Activated CD8-positive, alpha-beta T cell treated with anti-CD3 and anti-CD28 coated beads for 36 hours (primary cell): ENCODE results near the gene CDH23. TPM values are rescaled to one million over a fixed set of nuclear protein-coding genes. Genes with fewer than 3 reads are reported as not detected.

Source experiments
- ATAC-seq: fragments of 200-7000 bp; cut with Tn5 transposase; one replicate; pipeline ENCODE4 v1.10.0; 2021; ENCODE audit warnings: mild to moderate bottlenecking, moderate library complexity
- CTCF ChIA-PET: fragments of 350-600 bp; sonication (Branson Sonifier 250); formaldehyde crosslinking; loops from one replicate; lab custom pipeline; 2021; ENCODE audit warnings: antibody characterized with exemption; lab: Charles Lee
- POLR2A ChIA-PET: fragments of 350-600 bp; sonication (Branson Sonifier 250); formaldehyde crosslinking; loops from one replicate; lab custom pipeline; 2021; ENCODE audit warnings: antibody characterized with exemption; lab: Charles Lee
- DNase-seq: peaks from one replicate; pipeline ENCODE4 v3.0.0-alpha.2; 2020
- H3K27ac Mint-ChIP-seq: one replicate; pipeline ENCODE4 v1.8.0; 2021; ENCODE audit warnings: mild to moderate bottlenecking, mixed read lengths
- H3K27me3 Mint-ChIP-seq: one replicate; pipeline ENCODE4 v1.8.0; 2021; ENCODE audit warnings: mixed read lengths
- H3K36me3 Mint-ChIP-seq: one replicate; pipeline ENCODE4 v1.8.0; 2021; ENCODE audit warnings: low read depth, mixed read lengths
- H3K4me1 Mint-ChIP-seq: one replicate; pipeline ENCODE4 v1.8.0; 2021; ENCODE audit warnings: low read depth, mixed read lengths
- H3K4me3 Mint-ChIP-seq: one replicate; pipeline ENCODE4 v1.8.0; 2021; ENCODE audit warnings: mild to moderate bottlenecking, moderate library complexity, mixed read lengths
- H3K9me3 Mint-ChIP-seq: one replicate; pipeline ENCODE4 v1.8.0; 2021; ENCODE audit warnings: mixed read lengths
- intact Hi-C: fragments of 100-400 bp; cut with micrococcal nuclease; formaldehyde crosslinking; loops from one replicate; pipeline ENCODE4 v1.10.0; 2022
- total RNA-seq, 2 experiments: library from RNA; stranded (reverse); gene quantifications; one replicate each; pipeline ENCODE4 v1.2.3, GENCODE V29; 2021
- TF ChIP-seq, protein P1 (sequence below): fragments of 200-600 bp; IDR thresholded peaks from one replicate; pipeline ENCODE4 v1.8.0; 2022; ENCODE audit warnings: antibody characterized with exemption, mild to moderate bottlenecking

CDH23 gene
- total RNA-seq, 2 experiments from 2014 or later, result 2.4 to 2.7 TPM

GRCh38 chr10:71627230-71627939, 230.7 kb downstream of the CDH23 start:
- TF ChIP-seq, protein P1, sequence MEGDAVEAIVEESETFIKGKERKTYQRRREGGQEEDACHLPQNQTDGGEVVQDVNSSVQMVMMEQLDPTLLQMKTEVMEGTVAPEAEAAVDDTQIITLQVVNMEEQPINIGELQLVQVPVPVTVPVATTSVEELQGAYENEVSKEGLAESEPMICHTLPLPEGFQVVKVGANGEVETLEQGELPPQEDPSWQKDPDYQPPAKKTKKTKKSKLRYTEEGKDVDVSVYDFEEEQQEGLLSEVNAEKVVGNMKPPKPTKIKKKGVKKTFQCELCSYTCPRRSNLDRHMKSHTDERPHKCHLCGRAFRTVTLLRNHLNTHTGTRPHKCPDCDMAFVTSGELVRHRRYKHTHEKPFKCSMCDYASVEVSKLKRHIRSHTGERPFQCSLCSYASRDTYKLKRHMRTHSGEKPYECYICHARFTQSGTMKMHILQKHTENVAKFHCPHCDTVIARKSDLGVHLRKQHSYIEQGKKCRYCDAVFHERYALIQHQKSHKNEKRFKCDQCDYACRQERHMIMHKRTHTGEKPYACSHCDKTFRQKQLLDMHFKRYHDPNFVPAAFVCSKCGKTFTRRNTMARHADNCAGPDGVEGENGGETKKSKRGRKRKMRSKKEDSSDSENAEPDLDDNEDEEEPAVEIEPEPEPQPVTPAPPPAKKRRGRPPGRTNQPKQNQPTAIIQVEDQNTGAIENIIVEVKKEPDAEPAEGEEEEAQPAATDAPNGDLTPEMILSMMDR, result no peak
- POLR2A ChIA-PET, result no interaction called here
- Mint-ChIP-seq H3K27ac (no peak overlapping the region), H3K4me3 (no peak overlapping the region), H3K4me1 (no peaks in the 10 kb centered on the region), H3K27me3 (no peaks in the 10 kb centered on the region), H3K9me3 (no peaks in the 10 kb centered on the region), H3K36me3 (no peaks in the 10 kb centered on the region)
- CTCF ChIA-PET, result interaction anchor here (0.9 kb wide), 1 partner anchor 18 kb away, joined by 5 read pairs; no protein-coding TSS in a partner anchor
- intact Hi-C loops, result no loop called here
- DNase-seq (no peak), ATAC-seq (no peak)

- H3K27me3 Mint-ChIP-seq, result no peaks in the 10 kb centered on the region
- ATAC-seq (no peak), DNase-seq (no peak)
- H3K4me1 Mint-ChIP-seq, result no peaks in the 10 kb centered on the region
- ChIA-PET POLR2A (no interaction called here), CTCF (no interaction called here)
- intact Hi-C loops, result no loop called here
- no peaks in the 10 kb centered on the region for H3K9me3 Mint-ChIP-seq
- no peak overlapping the region for H3K27ac Mint-ChIP-seq
- TF ChIP-seq, protein P1, result no peak
- no peak overlapping the region for H3K4me3 Mint-ChIP-seq
- no peaks in the 10 kb centered on the region for H3K36me3 Mint-ChIP-seq
These were observed 231.2 kb downstream of the CDH23 start for GRCh38 chr10:71627956-71628355.

GRCh38 chr10:71629131-71629530, 232.4 kb downstream of the CDH23 start:
- H3K27me3 Mint-ChIP-seq, result no peaks in the 10 kb centered on the region
- H3K36me3 Mint-ChIP-seq, result no peaks in the 10 kb centered on the region
- DNase-seq (no peak), ATAC-seq (no peak)
- H3K4me3 Mint-ChIP-seq, result no peak overlapping the region
- ChIA-PET CTCF (no interaction called here), POLR2A (no interaction called here)
- H3K4me1 Mint-ChIP-seq, result no peaks in the 10 kb centered on the region
- H3K9me3 Mint-ChIP-seq, result no peaks in the 10 kb centered on the region
- H3K27ac Mint-ChIP-seq, result no peak overlapping the region
- intact Hi-C loops, result no loop called here
- TF ChIP-seq, protein P1, result no peak

GRCh38 chr10:71630168-71630567, 233.4 kb downstream of the CDH23 start:
- Mint-ChIP-seq H3K9me3 (no peaks in the 10 kb centered on the region), H3K36me3 (no peaks in the 10 kb centered on the region), H3K4me1 (no peaks in the 10 kb centered on the region), H3K27ac (no peak overlapping the region), H3K4me3 (no peak overlapping the region), H3K27me3 (no peaks in the 10 kb centered on the region)
- ATAC-seq (no peak), DNase-seq (no peak)
- POLR2A ChIA-PET, result no interaction called here
- CTCF ChIA-PET, result no interaction called here
- intact Hi-C loops, result no loop called here
- TF ChIP-seq, protein P1, result no peak

DNA sequence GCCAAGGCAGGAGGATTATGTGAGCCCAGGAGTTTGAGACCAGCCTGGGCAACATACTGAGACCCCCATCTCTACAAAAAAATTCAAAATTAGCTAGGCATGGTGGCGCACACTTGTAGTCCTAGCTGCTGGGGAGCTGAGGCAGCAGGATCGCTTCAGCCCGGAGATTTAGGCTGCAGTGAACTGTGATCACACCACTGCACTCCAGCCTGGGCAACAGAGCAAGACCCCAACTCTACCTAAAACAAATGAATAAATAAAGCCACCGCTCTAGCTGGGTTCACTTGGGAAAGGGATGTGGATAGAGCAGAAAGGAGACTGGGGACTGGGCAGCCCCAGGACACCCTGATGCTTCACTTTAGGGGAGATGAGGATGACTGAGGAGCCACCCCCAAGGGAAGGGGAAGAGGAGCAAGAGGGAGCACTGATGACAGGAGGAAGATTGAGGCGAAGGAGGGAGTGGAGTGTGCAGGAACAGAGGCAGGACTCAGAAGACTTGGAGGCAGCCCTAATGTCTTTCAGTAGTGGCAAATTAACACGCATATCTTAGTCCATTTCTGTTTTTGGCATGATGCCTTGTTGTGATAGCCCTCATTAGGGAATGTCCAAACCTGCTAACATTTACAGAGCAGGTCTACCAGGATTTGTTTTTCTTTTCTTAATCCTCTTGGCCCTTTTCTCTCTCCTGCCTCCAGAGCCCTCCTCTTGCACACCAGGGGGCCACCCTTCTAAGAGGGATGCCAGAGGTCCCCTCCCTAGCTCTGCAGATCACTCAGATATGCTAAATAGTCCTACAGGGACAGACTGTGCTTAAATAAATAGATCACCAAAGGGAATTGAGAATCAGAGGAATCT, 234.5 kb downstream of the CDH23 start:
- DNase-seq (no peak), ATAC-seq (no peak)
- Mint-ChIP-seq H3K4me3 (no peak overlapping the region), H3K36me3 (no peaks in the 10 kb centered on the region), H3K27ac (no peak overlapping the region), H3K4me1 (no peaks in the 10 kb centered on the region), H3K27me3 (no peaks in the 10 kb centered on the region), H3K9me3 (no peaks in the 10 kb centered on the region)
- intact Hi-C loops, result no loop called here
- TF ChIP-seq, protein P1, result no peak
- ChIA-PET POLR2A (interaction anchor here (1.1 kb wide), 1 partner anchor 27 kb away, joined by 3 read pairs; no protein-coding TSS in a partner anchor), CTCF (no interaction called here)
